GM23248 (cell line): ENCODE data around the gene NF1. TPM values are rescaled to one million over a fixed set of nuclear protein-coding genes. Genes with fewer than 3 reads are reported as not detected.

Source experiments
- DNase-seq: peaks from one replicate; pipeline ENCODE4 v3.0.0-alpha.2; 2015
- H2AFZ ChIP-seq: fragments of 200-600 bp; sonication (generic); 2 replicates; pipeline ENCODE4 v1.6.1; 2016; ENCODE audit warnings: antibody characterized with exemption
- H3F3A ChIP-seq: fragments of 200-600 bp; sonication (generic); 2 replicates; pipeline ENCODE4 v1.6.1; 2016; ENCODE audit warnings: mild to moderate bottlenecking, antibody characterized with exemption, mixed run types; ENCODE audit not compliant: insufficient read depth
- H3K27ac ChIP-seq: fragments of 200-600 bp; sonication (generic); 2 replicates; pipeline ENCODE4 v1.5.1; 2016; ENCODE audit warnings: mild to moderate bottlenecking
- H3K27me3 ChIP-seq: fragments of 200-600 bp; sonication (generic); replicated peaks from 2 replicates; pipeline ENCODE4 v1.6.1; 2016; ENCODE audit warnings: mild to moderate bottlenecking; ENCODE audit not compliant: insufficient read depth
- H3K36me3 ChIP-seq: fragments of 200-600 bp; sonication (generic); 2 replicates; pipeline ENCODE4 v1.6.1; 2016; ENCODE audit warnings: low read depth, mild to moderate bottlenecking
- H3K4me1 ChIP-seq: fragments of 200-600 bp; sonication (generic); 2 replicates; pipeline ENCODE4 v1.6.1; 2016; ENCODE audit warnings: mild to moderate bottlenecking; ENCODE audit not compliant: insufficient read depth
- H3K4me2 ChIP-seq: fragments of 200-600 bp; sonication (generic); one replicate; pipeline ENCODE4 v1.6.1; 2016; ENCODE audit warnings: mild to moderate bottlenecking; ENCODE audit not compliant: unreplicated experiment
- H3K4me3 ChIP-seq: fragments of 200-600 bp; sonication (generic); 2 replicates; pipeline ENCODE4 v1.5.1; 2016; ENCODE audit warnings: mild to moderate bottlenecking
- H3K79me2 ChIP-seq: fragments of 200-600 bp; sonication (generic); 2 replicates; pipeline ENCODE4 v1.6.1; 2016; ENCODE audit warnings: mild to moderate bottlenecking; ENCODE audit not compliant: insufficient read depth
- H3K9ac ChIP-seq: fragments of 200-600 bp; sonication (generic); 2 replicates; pipeline ENCODE4 v1.6.1; 2016; ENCODE audit warnings: mild to moderate bottlenecking
- H3K9me2 ChIP-seq: fragments of 200-600 bp; sonication (generic); 2 replicates; pipeline ENCODE4 v1.6.1; 2016; ENCODE audit warnings: mixed run types, mild to moderate bottlenecking, moderate library complexity; ENCODE audit not compliant: insufficient read depth
- H3K9me3 ChIP-seq: fragments of 200-600 bp; sonication (generic); one replicate; pipeline ENCODE4 v1.6.1; 2017; ENCODE audit warnings: low read depth
- H4K20me1 ChIP-seq: fragments of 200-600 bp; sonication (generic); 2 replicates; pipeline ENCODE4 v1.6.0; 2016; ENCODE audit not compliant: insufficient read depth
- EZH2 ChIP-seq: fragments of 200-600 bp; sonication (generic); IDR thresholded peaks from 2 replicates; pipeline ENCODE4 v1.6.1; 2018; ENCODE audit warnings: antibody characterized with exemption, mild to moderate bottlenecking; ENCODE audit not compliant: insufficient read depth, poor library complexity, severe bottlenecking
- EZH2phosphoT487 ChIP-seq: fragments of 200-600 bp; sonication (generic); IDR thresholded peaks from 2 replicates; pipeline ENCODE4 v1.6.1; 2018; ENCODE audit warnings: antibody characterized with exemption, moderate library complexity, mild to moderate bottlenecking, low read depth; ENCODE audit not compliant: insufficient read depth
- WGBS, 2 experiments: methylation state at CpG; one replicate each; pipeline ENCODE4 v1.1.6; 2015 to 2017; ENCODE audit warnings: low lambda C conversion rate in 2 of 2, low coverage in 1 of 2; ENCODE audit errors: missing lambda C conversion rate in 2 of 2; 5-methylcytosine and 5-hydroxymethylcytosine counted together
- in situ Hi-C: fragments of 300-500 bp; cut with MboI; formaldehyde crosslinking; loops from 2 replicates; pipeline ENCODE4 v1.15.0; 2020
- polyA plus RNA-seq: library from polyadenylated mRNA; unstranded; fragments of >200 nt; fragmentation: Nextera tagmentation; extraction: Ambion mirVana; gene quantifications from 2 replicates; pipeline ENCODE4 v1.2.1, GENCODE V29; 2016
- total RNA-seq: library from RNA; depleted of rRNA; stranded (reverse); fragments of >200 nt; shearing (Covaris generic); gene quantifications from 2 replicates; pipeline ENCODE4 v1.2.3, GENCODE V29; 2014

The NF1 gene
- total and polyA plus RNA-seq, 2 experiments from 2014 or later, result 6.1 to 24.4 TPM

DNA sequence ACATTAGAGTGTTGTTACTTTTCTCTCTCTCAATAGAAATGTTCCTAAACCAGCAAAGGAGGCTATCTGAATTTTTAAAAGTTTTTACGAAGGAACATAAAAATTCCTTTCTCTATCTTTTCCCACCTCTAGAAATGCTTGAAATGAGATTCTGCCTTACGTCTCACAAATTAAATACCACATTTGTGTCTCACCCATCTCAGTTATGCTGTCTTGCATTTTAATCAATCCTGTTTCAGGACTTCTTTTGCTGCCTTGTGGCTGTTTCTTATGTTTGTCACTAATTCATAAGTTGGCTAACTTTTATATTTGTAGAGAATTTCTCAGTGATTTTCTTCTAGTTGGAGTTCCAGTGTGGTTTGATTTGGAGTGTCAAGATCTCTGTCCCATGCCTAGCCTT lies 198.8 kb downstream of the NF1 start:
- Histone ChIP-seq H3K27ac (no peak overlapping the region), H3K4me1 (no peaks in the 10 kb centered on the region), H4K20me1 (no peaks in the 10 kb centered on the region), H3K36me3 (peaks cover 7% of the 10 kb centered on the region; the same call in 1 of the 2 replicates), H3K9me3 (no peaks in the 10 kb centered on the region), H3K9ac (no peak overlapping the region), H3K4me3 (no peak overlapping the region), H2AFZ (no peak overlapping the region), H3K27me3 (no peaks in the 10 kb centered on the region), H3K4me2 (no peak overlapping the region), H3F3A (no peaks in the 10 kb centered on the region), H3K9me2 (no peaks in the 10 kb centered on the region), H3K79me2 (no peaks in the 10 kb centered on the region)
- DNase-seq, result peak; percentile 14
- in situ Hi-C loops, result no loop called here
- 78 to 83% methylated on average over 2 of the region's 2 CpGs for WGBS, 2 experiments
- TF ChIP-seq EZH2 (no peak), EZH2phosphoT487 (no peak)

DNA sequence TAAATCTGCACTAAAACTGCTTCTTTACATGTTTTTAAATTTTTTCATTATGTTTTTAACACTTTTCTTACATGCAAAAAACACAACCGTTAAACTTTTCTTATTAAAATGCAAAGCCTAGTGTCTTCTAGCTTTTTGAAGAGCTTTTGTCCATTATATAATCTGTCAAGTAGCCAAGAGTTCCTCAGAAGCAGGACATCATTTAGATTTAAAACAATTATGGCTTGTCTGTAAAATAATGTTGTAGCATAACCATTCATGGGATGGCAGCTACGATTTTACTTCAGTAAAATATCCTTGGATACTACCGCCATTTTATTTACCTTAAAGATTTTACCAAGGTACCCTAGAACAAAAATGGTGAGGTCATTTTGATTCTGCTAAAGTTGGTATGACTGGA lies 199.5 kb downstream of the NF1 start:
- no peak for DNase-seq
- Histone ChIP-seq H3K4me1 (no peaks in the 10 kb centered on the region), H3K9ac (no peak overlapping the region), H3F3A (no peaks in the 10 kb centered on the region), H3K4me3 (no peak overlapping the region), H3K27ac (no peak overlapping the region), H2AFZ (no peak overlapping the region), H3K9me2 (no peaks in the 10 kb centered on the region), H3K79me2 (no peaks in the 10 kb centered on the region), H3K9me3 (no peaks in the 10 kb centered on the region), H3K27me3 (no peaks in the 10 kb centered on the region), H3K36me3 (peaks cover 7% of the 10 kb centered on the region; the same call in 1 of the 2 replicates), H3K4me2 (no peak overlapping the region), H4K20me1 (no peaks in the 10 kb centered on the region)
- in situ Hi-C loops, result no loop called here
- WGBS, 2 experiments, result 96 to 100% methylated on average over 3 of the region's 3 CpGs
- no peak for TF ChIP-seq EZH2phosphoT487
- TF ChIP-seq EZH2, result no peak

- Histone ChIP-seq H3K27me3 (no peaks in the 10 kb centered on the region), H3F3A (no peaks in the 10 kb centered on the region), H3K27ac (no peak overlapping the region), H3K36me3 (peaks cover 7% of the 10 kb centered on the region; the same call in 1 of the 2 replicates), H3K4me1 (no peaks in the 10 kb centered on the region), H3K9me3 (no peaks in the 10 kb centered on the region), H3K4me2 (no peak overlapping the region), H4K20me1 (no peaks in the 10 kb centered on the region), H2AFZ (no peak overlapping the region), H3K79me2 (no peaks in the 10 kb centered on the region), H3K9me2 (no peaks in the 10 kb centered on the region), H3K9ac (no peak overlapping the region), H3K4me3 (no peak overlapping the region)
- no peak for DNase-seq
- WGBS, 2 experiments, result 86 to 88% methylated on average over 3 of the region's 3 CpGs
- in situ Hi-C loops, result no loop called here
- TF ChIP-seq EZH2phosphoT487 (no peak), EZH2 (no peak)
Measured at GRCh38 chr17:31294820-31295488, 200.2 kb downstream of the NF1 start.

DNA sequence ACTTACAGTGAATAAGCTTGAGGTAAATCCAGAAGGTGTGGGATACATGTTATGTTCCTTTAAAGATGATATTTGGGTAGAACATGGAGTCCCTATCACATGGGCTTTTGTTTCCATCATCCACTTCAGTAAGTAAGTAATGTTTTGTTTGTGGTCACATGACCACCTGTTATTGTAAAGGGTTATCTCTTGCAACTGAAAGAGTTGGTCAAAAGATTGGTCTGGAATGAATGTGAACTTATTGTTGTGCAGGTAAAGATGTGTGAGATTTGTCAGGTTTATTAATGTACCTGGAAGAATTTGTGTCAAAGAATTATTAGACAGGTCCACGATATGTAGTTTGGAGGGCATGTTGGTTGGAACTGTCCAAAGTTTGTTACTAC lies 200.7 kb downstream of the NF1 start:
- in situ Hi-C loops, result no loop called here
- WGBS, 2 experiments, result 91 to 97% methylated on average over 1 of the region's 1 CpG
- no peak for DNase-seq

More for the DNA sequence above, 200.7 kb downstream of the NF1 start:
- H3K27me3 ChIP-seq, result no peaks in the 10 kb centered on the region
- H3K79me2 ChIP-seq, result no peaks in the 10 kb centered on the region
- H3K36me3 ChIP-seq, result peaks cover 7% of the 10 kb centered on the region; the same call in 1 of the 2 replicates
- no peaks in the 10 kb centered on the region for H3K4me1 ChIP-seq
- TF ChIP-seq EZH2 (no peak), EZH2phosphoT487 (no peak)
- no peak overlapping the region for H3K4me2 ChIP-seq
- no peak overlapping the region for H3K4me3 ChIP-seq
- no peak overlapping the region for H3K27ac ChIP-seq
- H2AFZ ChIP-seq, result no peak overlapping the region
- H3F3A ChIP-seq, result no peaks in the 10 kb centered on the region
- no peak overlapping the region for H3K9ac ChIP-seq
- H3K9me3 ChIP-seq, result no peaks in the 10 kb centered on the region
- no peaks in the 10 kb centered on the region; the same call in 1 of the 2 replicates for H3K9me2 ChIP-seq
- no peaks in the 10 kb centered on the region for H4K20me1 ChIP-seq
